GM20431 (cell line): ENCODE results near the gene NDFIP1.

Source experiments
- in situ Hi-C: fragments of 300-500 bp; cut with MseI, MboI; formaldehyde crosslinking; loops from one replicate; pipeline ENCODE4 v1.15.0; 2020; ENCODE audit warnings: low sequenced_read_pairs; ENCODE audit not compliant: unreplicated experiment

The NDFIP1 gene

GRCh38 chr5:142091012-142091411 lies 17.6 kb upstream of the NDFIP1 start:
- in situ Hi-C loops: no loop called here

- in situ Hi-C loops: no loop called here
Observed at GRCh38 chr5:142091922-142092321, 16.7 kb upstream of the NDFIP1 start.

- in situ Hi-C loops: no loop called here
Observed at GRCh38 chr5:142095035-142095434, 13.5 kb upstream of the NDFIP1 start.

GRCh38 chr5:142095651-142096330 lies 12.8 kb upstream of the NDFIP1 start:
- in situ Hi-C loops: no loop called here

GRCh38 chr5:142096382-142096781 lies 12.2 kb upstream of the NDFIP1 start:
- in situ Hi-C loops: no loop called here

GRCh38 chr5:142097681-142098080 lies 10.9 kb upstream of the NDFIP1 start:
- in situ Hi-C loops: no loop called here

GRCh38 chr5:142098275-142098674 lies 10.3 kb upstream of the NDFIP1 start:
- in situ Hi-C loops: no loop called here

GRCh38 chr5:142098931-142099330 lies 9.6 kb upstream of the NDFIP1 start:
- in situ Hi-C loops: no loop called here

GRCh38 chr5:142100307-142100706 lies 8.3 kb upstream of the NDFIP1 start:
- in situ Hi-C loops: no loop called here

- in situ Hi-C loops: no loop called here
Observed at GRCh38 chr5:142102980-142103740, 5.4 kb upstream of the NDFIP1 start.

- in situ Hi-C loops: no loop called here
Observed at GRCh38 chr5:142104491-142104890, 4.1 kb upstream of the NDFIP1 start.

GRCh38 chr5:142106061-142106460 lies 2.5 kb upstream of the NDFIP1 start:
- in situ Hi-C loops: no loop called here

- in situ Hi-C loops: no loop called here
Observed at GRCh38 chr5:142107036-142107735, 1.4 kb upstream of the NDFIP1 start.

GRCh38 chr5:142107736-142108431 lies 695 bp upstream of the NDFIP1 start:
- in situ Hi-C loops: no loop called here

GRCh38 chr5:142109331-142110045 lies 909 bp downstream of the NDFIP1 start:
- in situ Hi-C loops: no loop called here

- in situ Hi-C loops: no loop called here
Observed at GRCh38 chr5:142110046-142110531, 1.5 kb downstream of the NDFIP1 start.

- in situ Hi-C loops: no loop called here
Observed at GRCh38 chr5:142110988-142111687, 2.6 kb downstream of the NDFIP1 start.

GRCh38 chr5:142114687-142115086 lies 6.1 kb downstream of the NDFIP1 start:
- in situ Hi-C loops: no loop called here

- in situ Hi-C loops: no loop called here
Observed at GRCh38 chr5:142115937-142116614, 7.5 kb downstream of the NDFIP1 start.
